Stimulated activated CD8-positive, alpha-beta memory T cell treated with anti-CD3 and anti-CD28 coated beads, Interleukin-7, amount 100 ng/mL, for 24 hours (primary cell): ENCODE measurements around the gene AADACL3.

ENCODE experiments used
- DNase-seq: peaks from one replicate; pipeline ENCODE4 v3.0.0-alpha.2; 2020; ENCODE audit warnings: low read depth

The AADACL3 gene

DNA sequence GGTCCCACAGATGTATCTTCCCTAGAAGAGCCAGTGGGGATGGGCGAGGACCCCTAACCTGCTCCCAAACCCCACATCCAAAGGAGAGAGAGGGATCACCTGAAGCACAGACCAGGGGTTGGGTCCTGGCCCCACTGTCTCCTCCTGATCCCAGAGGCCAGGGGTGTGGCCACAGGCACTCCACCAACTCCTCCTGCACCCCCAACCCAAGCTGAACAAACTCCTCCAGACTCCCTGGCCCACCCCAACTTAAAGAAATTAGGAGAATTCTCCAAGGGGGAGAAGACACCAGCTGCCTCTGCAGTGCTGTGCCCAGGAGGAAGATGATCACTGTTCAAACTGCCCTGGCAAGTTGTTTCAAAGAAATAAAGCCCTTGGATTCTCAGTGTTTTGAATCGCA is 53.1 kb downstream of the AADACL3 start:
- no peak for DNase-seq

DNA sequence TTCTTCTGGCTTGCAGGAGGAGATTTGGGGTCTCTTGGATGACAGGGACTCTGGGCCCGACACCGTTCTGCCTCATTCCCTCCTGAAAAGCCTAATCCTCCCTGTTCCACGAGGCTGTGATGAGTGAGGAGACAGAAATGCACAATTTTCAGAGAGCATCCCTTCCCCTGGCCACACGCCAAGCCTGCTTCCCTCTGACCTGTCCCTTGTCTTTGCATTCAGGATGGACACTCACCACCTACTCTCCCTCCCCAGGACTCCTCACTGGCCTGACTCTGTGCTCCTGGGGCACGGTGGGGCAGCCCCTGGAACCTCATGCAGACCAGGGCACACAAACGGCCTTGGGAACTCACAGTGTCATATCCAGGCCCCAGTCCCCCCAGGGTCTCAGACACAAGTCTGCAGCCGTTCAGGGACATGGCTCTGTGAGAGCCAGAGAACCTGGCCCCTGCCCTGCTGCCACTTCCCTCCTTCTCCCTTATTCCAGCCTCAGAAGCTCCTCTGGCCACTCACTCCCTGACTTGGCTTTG is 54.1 kb downstream of the AADACL3 start:
- DNase-seq: no peak

DNA sequence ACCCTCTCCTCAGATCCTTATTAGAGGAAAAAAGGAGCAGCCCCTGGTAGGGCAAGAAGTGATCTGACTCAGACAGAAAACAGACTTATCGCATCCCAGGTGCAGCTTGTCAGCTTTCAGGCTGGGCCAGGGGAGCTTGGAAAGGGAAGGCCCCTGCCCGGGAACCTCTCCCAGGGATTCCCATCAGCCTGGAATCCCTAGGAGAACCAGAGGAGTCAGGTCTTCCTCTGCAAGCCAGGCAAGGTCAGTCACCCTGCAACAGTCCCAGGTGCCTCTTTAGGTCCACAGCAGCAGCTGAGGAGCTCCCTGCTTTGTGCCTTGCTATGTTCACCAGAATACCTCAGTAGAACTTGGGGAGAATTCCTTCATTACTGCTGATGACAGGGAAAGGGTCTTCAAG is 54.7 kb downstream of the AADACL3 start:
- DNase-seq: no peak

DNA sequence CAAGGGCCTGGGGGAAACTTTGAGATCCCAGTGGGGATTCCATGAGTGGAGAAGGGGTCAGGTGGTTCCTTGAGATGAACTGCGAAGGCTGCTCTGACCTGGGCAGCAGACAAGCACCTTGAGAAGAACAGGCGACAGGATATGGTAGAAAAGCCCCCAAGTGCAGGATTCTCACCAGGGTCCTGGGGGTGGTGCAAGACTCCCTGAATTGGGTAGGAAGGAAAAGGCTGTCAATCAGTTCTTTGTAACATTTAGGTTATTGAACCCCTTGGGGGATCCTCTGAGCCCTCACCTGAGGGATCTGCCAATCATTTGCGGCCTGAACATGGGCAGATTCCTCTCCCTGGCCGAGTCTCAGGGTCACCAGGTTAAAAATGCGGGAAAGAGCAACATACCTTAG is 55.3 kb downstream of the AADACL3 start:
- no peak for DNase-seq

DNA sequence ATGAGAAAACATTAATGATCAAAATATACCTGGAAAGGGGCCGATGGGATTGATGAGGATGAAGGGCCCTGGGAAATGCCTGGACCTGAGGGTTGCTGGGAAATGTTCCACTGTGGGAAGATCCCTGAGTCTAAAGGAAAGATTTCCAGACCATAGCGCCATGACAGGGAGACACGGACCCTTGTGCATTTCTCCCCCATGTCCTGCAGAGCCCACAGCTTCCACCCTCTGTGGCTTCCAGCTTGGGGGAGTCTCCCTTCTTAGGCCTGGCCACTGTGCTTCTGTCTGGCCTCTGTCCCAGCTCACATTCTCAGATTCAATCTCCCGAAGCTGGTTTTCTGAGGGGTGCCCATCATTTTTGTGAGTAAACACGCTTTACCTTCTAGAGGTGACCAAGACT is 56.6 kb downstream of the AADACL3 start:
- DNase-seq: no peak

DNA sequence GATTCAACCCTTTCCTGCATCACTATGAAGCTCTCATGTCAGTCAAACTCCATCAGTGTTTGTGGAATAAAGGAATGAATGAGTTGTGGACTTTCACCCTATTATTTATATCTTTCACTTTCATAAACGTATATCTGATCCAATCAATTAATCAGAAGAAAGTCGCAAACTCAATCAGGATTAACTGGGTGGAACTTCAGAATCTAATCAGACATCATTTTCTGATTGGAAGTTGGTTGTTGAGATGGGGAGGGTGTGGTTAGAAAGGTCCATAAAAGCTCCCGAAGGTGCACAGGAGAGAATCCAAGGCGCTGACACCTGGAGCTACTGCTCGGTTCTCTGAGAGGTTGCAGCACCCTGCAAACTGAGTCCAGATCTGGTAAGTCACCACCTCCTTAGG is 57.5 kb downstream of the AADACL3 start, which contains the start of gene PRAMEF12:
TSS of gene PRAMEF12 (plus strand) at position 301 of the 400 bp plus-strand sequence. CDS start 1,130 bp downstream, outside the sequence.
- DNase-seq: no peak

DNA sequence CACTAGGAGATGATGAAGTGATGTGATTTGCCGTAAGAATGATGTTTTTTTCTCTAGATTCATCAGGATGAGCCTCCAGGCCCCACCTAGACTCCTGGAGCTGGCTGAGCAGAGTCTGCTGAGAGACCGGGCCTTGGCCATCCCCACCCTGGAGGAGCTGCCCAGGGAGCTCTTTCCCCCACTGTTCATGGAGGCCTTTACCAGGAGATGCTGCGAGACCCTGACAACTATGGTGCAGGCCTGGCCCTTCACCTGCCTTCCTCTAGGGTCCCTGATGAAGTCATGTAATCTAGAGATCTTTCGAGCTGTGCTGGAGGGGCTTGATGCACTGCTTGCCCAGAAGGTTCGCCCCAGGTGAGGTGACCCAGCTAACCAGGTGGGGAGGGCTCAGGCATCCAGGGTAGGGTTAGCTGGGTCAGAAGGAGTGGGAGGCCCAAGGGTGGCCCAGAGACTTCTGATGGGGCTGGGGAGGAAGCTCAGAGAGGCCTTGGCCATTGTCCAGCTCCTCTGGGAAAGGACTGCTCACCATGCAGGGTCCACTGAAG is 59.0 kb downstream of the AADACL3 start:
- DNase-seq: no peak

DNA sequence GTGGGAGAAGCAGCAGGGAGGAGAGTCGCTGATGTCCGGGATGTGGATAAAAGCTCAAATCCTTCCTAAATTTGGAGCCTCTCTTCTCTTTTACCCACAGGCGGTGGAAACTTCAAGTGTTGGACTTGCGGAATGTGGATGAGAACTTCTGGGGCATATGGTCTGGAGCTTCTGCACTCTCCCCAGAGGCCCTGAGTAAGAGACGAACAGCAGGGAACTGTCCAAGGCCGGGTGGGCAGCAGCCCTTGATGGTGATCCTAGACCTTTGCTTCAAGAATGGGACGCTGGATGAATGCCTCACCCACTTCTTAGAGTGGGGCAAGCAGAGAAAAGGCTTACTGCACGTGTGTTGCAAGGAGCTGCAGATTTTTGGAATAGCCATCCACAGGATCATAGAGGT is 59.5 kb downstream of the AADACL3 start:
- no peak for DNase-seq

DNA sequence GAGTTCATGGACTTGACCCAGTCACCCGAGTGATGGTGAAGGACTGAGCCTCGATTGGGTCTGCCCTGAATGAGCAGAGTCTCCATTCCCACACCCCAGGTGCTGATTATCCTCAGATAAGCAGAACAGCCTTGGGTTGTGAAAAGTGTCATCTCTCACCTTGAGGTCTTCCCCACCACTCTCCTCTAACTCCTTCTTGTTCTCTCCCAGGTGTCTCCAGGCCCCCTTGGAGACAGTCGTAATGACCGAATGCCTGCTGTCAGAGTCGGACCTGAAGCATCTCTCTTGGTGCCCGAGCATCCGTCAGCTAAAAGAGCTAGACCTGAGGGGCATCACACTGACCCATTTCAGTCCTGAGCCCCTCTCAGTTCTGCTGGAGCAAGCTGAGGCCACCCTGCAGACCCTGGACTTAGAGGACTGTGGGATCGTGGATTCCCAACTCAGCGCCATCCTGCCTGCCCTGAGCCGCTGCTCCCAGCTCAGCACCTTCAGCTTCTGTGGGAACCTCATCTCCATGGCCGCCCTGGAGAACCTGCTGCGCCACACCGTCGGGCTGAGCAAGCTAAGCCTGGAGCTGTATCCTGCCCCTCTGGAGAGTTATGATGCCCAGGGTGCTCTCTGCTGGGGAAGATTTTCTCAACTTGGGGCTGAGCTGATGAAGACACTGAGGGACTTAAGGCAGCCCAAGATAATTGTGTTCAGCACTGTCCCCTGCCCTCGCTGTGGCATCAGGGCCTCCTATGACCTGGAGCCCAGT is 61.1 kb downstream of the AADACL3 start:
- no peak for DNase-seq
